GM12874 (cell line): ENCODE results near the gene STOX1.

Experiments
- CTCF ChIP-seq: IDR thresholded peaks from 2 replicates; pipeline ENCODE4 v1.5.1; 2011; ENCODE audit warnings: low read depth, mild to moderate bottlenecking, control low read depth, low read length, moderate library complexity; ENCODE audit not compliant: insufficient read depth

Gene STOX1

GRCh38 chr10:68924593-68924992, 97.3 kb downstream of the STOX1 start:
- TF ChIP-seq CTCF, result no peak

- no peak for TF ChIP-seq CTCF
Observed at GRCh38 chr10:68925489-68925888, 98.2 kb downstream of the STOX1 start.

- no peak for TF ChIP-seq CTCF
Observed at GRCh38 chr10:68934994-68935393, 107.7 kb downstream of the STOX1 start.

GRCh38 chr10:68938117-68938516, 110.8 kb downstream of the STOX1 start:
- no peak for TF ChIP-seq CTCF

GRCh38 chr10:68938884-68939283, 111.6 kb downstream of the STOX1 start:
- no peak for TF ChIP-seq CTCF
